ENCODE measurements around the gene ARPC2.

The ARPC2 gene

DNA sequence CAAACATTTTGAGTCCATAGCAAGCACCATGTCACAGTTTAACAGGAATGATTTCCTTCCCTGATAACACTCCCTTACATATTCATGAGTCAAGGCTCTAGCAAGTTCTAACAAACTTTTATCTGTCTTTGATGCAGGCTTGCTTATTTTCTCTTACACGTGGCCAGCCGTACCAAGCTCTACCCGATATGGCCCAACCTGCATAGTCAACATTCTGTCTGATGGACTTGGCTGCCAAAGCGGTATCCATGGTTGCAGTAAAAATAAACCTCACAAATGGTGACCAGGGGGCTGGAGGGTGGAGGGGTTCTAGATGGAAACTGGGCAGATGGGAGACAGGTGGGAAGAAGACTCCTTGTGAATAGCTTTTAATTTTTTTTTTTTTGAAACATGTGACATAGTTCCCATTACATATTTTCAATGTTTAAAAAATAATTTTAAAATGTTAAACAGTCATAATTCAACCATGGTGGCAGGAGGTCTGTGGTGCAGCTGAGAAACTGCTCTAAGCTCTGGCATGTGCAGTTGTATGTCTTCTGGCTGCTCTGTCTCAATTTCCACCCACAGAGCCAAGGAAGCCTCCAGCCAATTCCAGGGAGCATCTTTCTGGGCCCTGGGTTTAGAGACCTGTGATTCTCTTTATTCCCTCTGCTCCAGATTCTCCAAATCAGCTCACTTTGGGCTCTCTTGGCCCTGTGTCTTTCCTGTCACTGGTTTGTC lies 29.5 kb upstream of the ARPC2 start:
- no peaks in the 10 kb centered on the region for H3K36me3 ChIP-seq (ENCODE audit: control insufficient read depth, low read depth, low read length)
- no peak overlapping the region for H3K4me3 ChIP-seq (ENCODE audit: low read length)
- no peak overlapping the region for H3K27ac ChIP-seq (ENCODE audit: low read length)
- H3K9me3 ChIP-seq (ENCODE audit: control insufficient read depth, low read depth, low read length): no peaks in the 10 kb centered on the region
- no peak overlapping the region for H3K9ac ChIP-seq (ENCODE audit: low read length)
- H3K4me1 ChIP-seq (ENCODE audit: control insufficient read depth, low read depth, low read length): no peaks in the 10 kb centered on the region
- no peaks in the 10 kb centered on the region for H3K27me3 ChIP-seq (ENCODE audit: control insufficient read depth, insufficient read depth, low read length)

DNA sequence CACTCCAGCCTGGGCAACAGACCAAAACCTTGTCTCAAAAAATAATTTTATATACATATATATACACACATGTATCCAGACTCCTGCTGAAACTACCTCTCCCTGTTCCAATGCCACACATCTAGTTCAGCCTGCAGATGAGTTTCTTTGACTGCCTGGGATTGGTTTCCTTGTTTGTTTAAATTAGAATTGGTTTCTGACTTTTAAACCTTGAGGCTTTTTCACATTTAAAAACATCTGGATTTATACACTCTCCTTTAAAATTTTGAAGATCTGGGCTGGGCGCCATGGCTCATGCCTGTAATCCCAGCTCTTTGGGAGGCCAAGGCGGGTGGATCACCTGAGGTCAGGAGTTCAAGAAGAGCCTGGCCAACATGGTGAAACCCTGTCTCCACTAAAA lies 28.5 kb upstream of the ARPC2 start:
- Histone ChIP-seq H3K27ac (ENCODE audit: low read length) (no peak overlapping the region), H3K27me3 (ENCODE audit: control insufficient read depth, insufficient read depth, low read length) (no peaks in the 10 kb centered on the region), H3K4me1 (ENCODE audit: control insufficient read depth, low read depth, low read length) (no peaks in the 10 kb centered on the region), H3K9me3 (ENCODE audit: control insufficient read depth, low read depth, low read length) (no peaks in the 10 kb centered on the region), H3K9ac (ENCODE audit: low read length) (no peak overlapping the region), H3K4me3 (ENCODE audit: low read length) (no peak overlapping the region), H3K36me3 (ENCODE audit: control insufficient read depth, low read depth, low read length) (no peaks in the 10 kb centered on the region)

DNA sequence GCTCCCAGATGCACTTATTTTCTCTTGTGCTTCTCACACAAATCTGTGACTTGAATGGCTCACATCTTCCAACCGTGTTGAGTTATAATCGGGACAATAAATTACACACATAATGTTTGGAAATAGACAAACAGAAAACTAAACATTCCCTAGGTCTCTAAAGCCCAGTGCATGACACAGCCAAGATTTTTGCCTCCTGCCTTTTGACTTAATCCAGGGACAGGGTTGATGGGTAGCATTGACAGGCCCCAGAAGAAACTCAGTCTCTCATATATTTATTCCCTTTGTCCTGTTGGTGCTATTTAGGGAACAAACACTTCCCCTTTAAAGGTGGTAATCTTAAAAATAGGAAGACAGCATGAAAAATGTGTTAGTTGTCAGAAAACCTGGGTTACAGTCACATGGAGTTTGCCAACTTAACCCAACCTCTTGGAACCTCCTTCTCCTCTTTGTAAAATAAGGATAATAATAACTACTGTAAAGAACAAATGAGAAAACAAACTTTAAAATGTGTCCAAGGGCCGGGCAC lies 24.0 kb upstream of the ARPC2 start:
- no peaks in the 10 kb centered on the region for H3K4me1 ChIP-seq (ENCODE audit: control insufficient read depth, low read depth, low read length)
- no peaks in the 10 kb centered on the region for H3K27me3 ChIP-seq (ENCODE audit: control insufficient read depth, insufficient read depth, low read length)
- H3K4me3 ChIP-seq (ENCODE audit: low read length): no peak overlapping the region
- H3K9ac ChIP-seq (ENCODE audit: low read length): no peak overlapping the region
- no peak overlapping the region for H3K27ac ChIP-seq (ENCODE audit: low read length)
- no peaks in the 10 kb centered on the region for H3K36me3 ChIP-seq (ENCODE audit: control insufficient read depth, low read depth, low read length)
- H3K9me3 ChIP-seq (ENCODE audit: control insufficient read depth, low read depth, low read length): no peaks in the 10 kb centered on the region

DNA sequence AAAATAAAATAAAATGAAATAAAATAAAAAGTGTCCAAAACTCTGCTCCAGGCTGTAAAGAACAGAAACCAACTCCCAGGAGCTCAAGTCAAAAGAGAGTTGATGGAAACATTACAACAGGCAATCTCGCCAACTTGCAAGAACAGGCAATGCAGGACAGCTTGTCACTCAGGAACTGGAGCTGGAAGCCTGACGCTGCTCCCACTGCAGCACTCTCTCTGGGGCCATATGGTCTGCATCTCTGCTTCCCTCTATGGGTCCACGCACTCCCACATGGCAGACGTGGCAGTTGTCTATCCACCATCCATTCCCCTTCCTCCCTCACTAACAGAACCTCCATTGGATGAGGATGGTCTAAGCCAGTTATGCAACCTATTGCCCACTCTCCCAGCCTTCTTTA lies 23.3 kb upstream of the ARPC2 start:
- H3K4me1 ChIP-seq (ENCODE audit: control insufficient read depth, low read depth, low read length): no peaks in the 10 kb centered on the region
- H3K9ac ChIP-seq (ENCODE audit: low read length): no peak overlapping the region
- H3K36me3 ChIP-seq (ENCODE audit: control insufficient read depth, low read depth, low read length): no peaks in the 10 kb centered on the region
- no peak overlapping the region for H3K27ac ChIP-seq (ENCODE audit: low read length)
- H3K9me3 ChIP-seq (ENCODE audit: control insufficient read depth, low read depth, low read length): no peaks in the 10 kb centered on the region
- no peak overlapping the region for H3K4me3 ChIP-seq (ENCODE audit: low read length)
- no peaks in the 10 kb centered on the region for H3K27me3 ChIP-seq (ENCODE audit: control insufficient read depth, insufficient read depth, low read length)

DNA sequence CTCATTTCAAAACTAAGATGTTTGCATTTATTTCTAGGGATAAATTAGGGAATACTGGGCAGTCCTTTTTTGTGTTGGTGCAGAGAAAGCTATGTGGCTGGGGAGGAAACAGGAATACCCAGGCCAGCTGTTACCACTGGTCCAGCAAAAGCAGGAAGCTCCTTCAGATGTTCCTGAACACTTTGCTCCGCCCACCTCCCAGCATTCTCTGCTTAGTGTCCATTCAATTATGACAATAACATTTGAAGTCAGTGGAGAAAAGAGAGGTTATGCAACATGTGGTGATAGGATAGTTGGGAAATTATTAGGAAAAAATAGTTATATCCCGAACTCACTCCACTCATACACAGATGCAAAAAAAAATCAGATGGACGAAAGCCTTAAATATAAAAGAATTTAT lies 22.1 kb upstream of the ARPC2 start:
- H3K27ac ChIP-seq (ENCODE audit: low read length): no peak overlapping the region
- no peaks in the 10 kb centered on the region for H3K36me3 ChIP-seq (ENCODE audit: control insufficient read depth, low read depth, low read length)
- no peak overlapping the region for H3K4me3 ChIP-seq (ENCODE audit: low read length)
- no peaks in the 10 kb centered on the region for H3K4me1 ChIP-seq (ENCODE audit: control insufficient read depth, low read depth, low read length)
- no peak overlapping the region for H3K9ac ChIP-seq (ENCODE audit: low read length)
- H3K27me3 ChIP-seq (ENCODE audit: control insufficient read depth, insufficient read depth, low read length): no peaks in the 10 kb centered on the region
- H3K9me3 ChIP-seq (ENCODE audit: control insufficient read depth, low read depth, low read length): no peaks in the 10 kb centered on the region

DNA sequence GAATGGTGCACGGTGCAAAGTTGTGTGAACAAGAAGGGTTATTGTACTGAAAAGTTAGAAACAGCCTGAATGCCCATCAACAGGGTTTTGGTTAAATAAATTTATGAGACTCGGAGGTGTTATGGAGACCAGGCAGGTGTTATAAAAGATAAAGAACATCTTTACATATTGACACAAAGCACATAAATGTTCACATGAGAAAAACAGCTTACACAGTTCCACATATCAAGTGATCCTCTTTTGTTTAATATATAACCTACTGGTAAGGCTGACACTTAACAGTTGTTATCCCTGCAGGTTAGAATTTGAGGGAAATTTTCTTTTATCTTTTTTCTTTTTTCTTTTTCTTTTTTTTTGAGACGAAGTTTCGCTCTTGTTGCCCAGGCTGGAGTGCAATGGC lies 20.0 kb upstream of the ARPC2 start:
- Histone ChIP-seq H3K9me3 (ENCODE audit: control insufficient read depth, low read depth, low read length) (no peaks in the 10 kb centered on the region), H3K27me3 (ENCODE audit: control insufficient read depth, insufficient read depth, low read length) (no peaks in the 10 kb centered on the region), H3K4me3 (ENCODE audit: low read length) (no peak overlapping the region), H3K36me3 (ENCODE audit: control insufficient read depth, low read depth, low read length) (no peaks in the 10 kb centered on the region), H3K4me1 (ENCODE audit: control insufficient read depth, low read depth, low read length) (no peaks in the 10 kb centered on the region), H3K9ac (ENCODE audit: low read length) (no peak overlapping the region), H3K27ac (ENCODE audit: low read length) (no peak overlapping the region)

DNA sequence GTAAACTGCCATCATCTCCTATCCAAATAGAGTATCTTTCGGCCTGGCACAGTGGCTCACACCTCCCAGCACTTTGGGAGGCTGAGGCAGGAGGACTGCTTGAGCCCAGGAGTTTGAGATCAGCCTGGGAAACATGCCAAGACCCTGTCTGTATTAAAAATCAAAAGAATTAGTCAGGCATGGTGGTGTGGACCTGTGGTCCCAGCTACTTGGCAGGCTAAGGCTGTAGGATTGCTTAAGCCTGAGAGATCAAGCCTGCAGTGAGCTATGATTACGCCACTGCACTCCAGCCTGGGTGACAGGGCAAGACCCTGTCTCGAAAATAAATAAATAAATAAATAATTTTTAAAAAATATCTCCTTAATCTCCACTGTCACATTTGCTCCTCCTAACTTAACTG lies 14.7 kb upstream of the ARPC2 start:
- Histone ChIP-seq H3K9me3 (ENCODE audit: control insufficient read depth, low read depth, low read length) (no peaks in the 10 kb centered on the region), H3K4me3 (ENCODE audit: low read length) (no peak overlapping the region), H3K9ac (ENCODE audit: low read length) (no peak overlapping the region), H3K27me3 (ENCODE audit: control insufficient read depth, insufficient read depth, low read length) (no peaks in the 10 kb centered on the region), H3K4me1 (ENCODE audit: control insufficient read depth, low read depth, low read length) (no peaks in the 10 kb centered on the region), H3K36me3 (ENCODE audit: control insufficient read depth, low read depth, low read length) (no peaks in the 10 kb centered on the region), H3K27ac (ENCODE audit: low read length) (no peak overlapping the region)

DNA sequence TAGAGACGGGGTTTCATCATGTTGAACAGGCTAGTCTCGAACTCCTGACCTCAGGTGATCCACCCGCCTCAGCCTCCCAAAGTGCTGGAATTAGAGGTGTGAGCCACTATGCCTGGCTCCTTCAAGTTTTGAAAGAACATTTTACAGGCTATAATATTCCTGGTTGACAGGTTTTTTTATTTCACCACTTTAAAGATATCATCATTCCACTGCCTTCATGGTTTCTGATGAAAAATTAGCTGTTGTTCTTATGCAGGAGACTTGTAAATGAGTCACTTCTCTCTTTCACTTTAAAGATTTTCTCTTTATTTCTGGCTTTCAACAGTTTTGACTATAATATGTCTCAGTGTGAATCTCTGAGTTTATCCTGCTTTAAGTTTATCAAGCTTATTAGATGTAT lies 7.9 kb upstream of the ARPC2 start:
- no peak overlapping the region for H3K9ac ChIP-seq (ENCODE audit: low read length)
- no peaks in the 10 kb centered on the region for H3K27me3 ChIP-seq (ENCODE audit: control insufficient read depth, insufficient read depth, low read length)
- no peak overlapping the region for H3K4me3 ChIP-seq (ENCODE audit: low read length)

DNA sequence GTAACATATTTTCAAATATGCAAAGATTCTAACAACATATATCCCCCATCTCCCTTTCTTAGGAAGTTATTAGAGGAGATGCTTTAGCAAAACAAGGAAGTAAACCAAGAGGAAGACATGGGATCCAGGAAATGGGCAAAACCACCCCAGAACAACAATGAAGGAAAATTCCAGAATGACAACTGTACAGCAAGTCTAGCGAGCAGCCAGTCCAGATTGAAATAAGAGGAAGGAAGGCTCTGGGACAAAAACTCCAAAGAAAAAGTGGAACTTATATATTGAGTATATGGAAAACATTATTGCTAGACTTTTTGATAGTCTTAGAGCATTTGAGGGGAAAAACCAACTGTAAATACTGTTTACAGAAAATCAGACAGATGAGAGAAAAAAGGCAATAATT lies 2.9 kb upstream of the ARPC2 start:
- Histone ChIP-seq H3K36me3 (ENCODE audit: control insufficient read depth, low read depth, low read length) (no peaks in the 10 kb centered on the region), H3K27me3 (ENCODE audit: control insufficient read depth, insufficient read depth, low read length) (no peaks in the 10 kb centered on the region), H3K9me3 (ENCODE audit: control insufficient read depth, low read depth, low read length) (no peaks in the 10 kb centered on the region), H3K9ac (ENCODE audit: low read length) (no peak overlapping the region), H3K27ac (ENCODE audit: low read length) (no peak overlapping the region), H3K4me1 (ENCODE audit: control insufficient read depth, low read depth, low read length) (peaks cover 9% of the 10 kb centered on the region), H3K4me3 (ENCODE audit: low read length) (no peak overlapping the region)

More for the DNA sequence above, 7.9 kb upstream of the ARPC2 start:
- no peaks in the 10 kb centered on the region for H3K9me3 ChIP-seq (ENCODE audit: control insufficient read depth, low read depth, low read length)
- H3K4me1 ChIP-seq (ENCODE audit: control insufficient read depth, low read depth, low read length): no peaks in the 10 kb centered on the region
- no peak overlapping the region for H3K27ac ChIP-seq (ENCODE audit: low read length)
- H3K36me3 ChIP-seq (ENCODE audit: control insufficient read depth, low read depth, low read length): no peaks in the 10 kb centered on the region

DNA sequence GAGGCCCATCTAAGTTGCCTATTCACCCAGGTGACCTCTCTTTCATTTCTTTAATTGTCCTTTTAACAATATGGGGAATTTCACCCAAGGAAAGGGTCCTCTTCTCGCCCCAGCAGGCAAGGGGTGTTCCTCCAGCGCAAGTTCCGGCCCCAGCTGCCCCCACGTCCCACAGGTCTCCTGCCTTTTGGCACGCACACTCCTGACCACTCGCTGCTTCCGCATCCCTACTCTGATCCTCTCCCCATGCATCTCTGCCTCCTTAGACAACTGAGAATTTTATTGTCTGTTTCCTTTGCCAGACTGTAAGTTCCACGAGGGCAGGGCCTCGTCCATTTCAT lies 684 bp upstream of the ARPC2 start:
- peaks cover 13% of the 10 kb centered on the region for H3K4me1 ChIP-seq (ENCODE audit: control insufficient read depth, low read depth, low read length)
- H3K36me3 ChIP-seq (ENCODE audit: control insufficient read depth, low read depth, low read length): peaks cover 4% of the 10 kb centered on the region
- H3K4me3 ChIP-seq (ENCODE audit: low read length): peak overlapping the region; percentile 67
- H3K9me3 ChIP-seq (ENCODE audit: control insufficient read depth, low read depth, low read length): no peaks in the 10 kb centered on the region
- H3K9ac ChIP-seq (ENCODE audit: low read length): peak overlapping the region; percentile 21
- no peak overlapping the region for H3K27ac ChIP-seq (ENCODE audit: low read length)
- H3K27me3 ChIP-seq (ENCODE audit: control insufficient read depth, insufficient read depth, low read length): no peaks in the 10 kb centered on the region

DNA sequence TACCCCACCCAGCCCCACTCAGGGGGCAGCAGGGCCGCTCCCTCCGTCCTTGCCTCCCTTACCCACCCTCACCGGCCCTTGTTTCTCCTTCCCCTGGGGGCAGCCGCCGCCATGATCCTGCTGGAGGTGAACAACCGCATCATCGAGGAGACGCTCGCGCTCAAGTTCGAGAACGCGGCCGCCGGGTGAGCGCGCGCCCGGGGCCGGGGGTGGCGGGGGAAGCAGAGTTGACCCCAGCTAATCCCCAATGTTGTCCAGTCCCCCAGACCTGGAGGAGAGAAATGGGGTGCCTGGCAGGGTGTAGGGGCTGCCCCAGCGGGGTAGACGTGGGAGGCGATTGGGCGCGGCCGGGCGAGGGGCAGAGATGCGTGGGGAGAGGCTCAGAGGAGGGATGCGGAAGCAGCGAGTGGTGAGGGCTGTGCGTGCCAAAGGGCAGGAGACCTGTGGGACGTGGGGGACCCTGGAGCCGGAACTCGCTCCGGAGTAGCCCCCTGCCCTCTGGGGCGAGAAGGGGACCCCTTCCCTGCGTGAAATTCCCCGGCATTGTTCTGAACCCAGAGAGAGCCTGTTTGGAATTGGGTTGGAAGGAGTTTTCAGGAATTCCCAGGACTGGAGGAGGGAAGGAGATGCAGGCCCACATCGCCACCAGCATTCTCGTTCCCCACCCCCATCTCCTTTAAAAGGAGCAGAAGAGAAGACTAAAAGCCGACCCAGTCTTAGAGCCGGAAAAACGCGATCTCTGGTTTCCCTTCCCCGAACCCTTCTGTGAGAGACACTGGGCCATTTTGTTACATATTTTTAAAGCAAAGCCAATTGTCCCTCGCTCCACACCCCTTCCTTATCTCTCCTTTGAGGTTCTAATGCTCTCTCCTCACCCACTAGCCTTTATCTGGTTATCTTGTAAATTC lies 625 bp downstream of the ARPC2 start:
- H3K9me3 ChIP-seq (ENCODE audit: control insufficient read depth, low read depth, low read length): no peaks in the 10 kb centered on the region
- H3K27ac ChIP-seq (ENCODE audit: low read length): peak overlapping the region; percentile 34
- peaks cover 13% of the 10 kb centered on the region for H3K4me1 ChIP-seq (ENCODE audit: control insufficient read depth, low read depth, low read length)
- H3K36me3 ChIP-seq (ENCODE audit: control insufficient read depth, low read depth, low read length): peaks cover 4% of the 10 kb centered on the region
- peak overlapping the region; percentile 67 for H3K4me3 ChIP-seq (ENCODE audit: low read length)
- peak overlapping the region; percentile 83 for H3K9ac ChIP-seq (ENCODE audit: low read length)
- no peaks in the 10 kb centered on the region for H3K27me3 ChIP-seq (ENCODE audit: control insufficient read depth, insufficient read depth, low read length)
